WTC11 (cell line): Measurements from ENCODE around the gene MUC4. TPM values are rescaled to one million over a fixed set of nuclear protein-coding genes. Genes with fewer than 3 reads are reported as not detected.
"Not testable (repeated sequence)": the region's sequence is repeated elsewhere in the genome, so short reads cannot be mapped to it uniquely, and the experiment has no call there.

Experiments used
- ATAC-seq: fragments of 200-7000 bp; cut with Tn5 transposase; 2 replicates; pipeline ENCODE4 v1.10.0; 2021; ENCODE audit warnings: mild to moderate bottlenecking, moderate library complexity
- CTCF ChIA-PET: fragments of 300-600 bp; sonication (Branson Sonifier 250); formaldehyde crosslinking; loops from one replicate; lab custom pipeline; 2021; ENCODE audit warnings: antibody characterized with exemption; lab: Charles Lee
- POLR2A ChIA-PET: fragments of 350-600 bp; sonication (Branson Sonifier 250); formaldehyde crosslinking; loops from one replicate; lab custom pipeline; 2021; ENCODE audit warnings: antibody characterized with exemption; lab: Charles Lee
- DNase-seq: peaks from one replicate; pipeline ENCODE4 v3.0.0; 2021; ENCODE audit warnings: low spot score
- H3K27ac Mint-ChIP-seq: 2 replicates; pipeline ENCODE4 v1.8.0; 2021; ENCODE audit warnings: mixed read lengths
- H3K27me3 Mint-ChIP-seq: 2 replicates; pipeline ENCODE4 v1.8.0; 2021; ENCODE audit warnings: low read depth, mild to moderate bottlenecking, moderate library complexity, mixed read lengths
- H3K36me3 Mint-ChIP-seq: 2 replicates; pipeline ENCODE4 v1.8.0; 2021; ENCODE audit warnings: mixed read lengths
- H3K4me1 Mint-ChIP-seq: 2 replicates; pipeline ENCODE4 v1.8.0; 2022; ENCODE audit warnings: mixed read lengths
- H3K4me3 Mint-ChIP-seq: 2 replicates; pipeline ENCODE4 v1.8.0; 2021; ENCODE audit warnings: mild to moderate bottlenecking, moderate library complexity, mixed read lengths
- H3K9me3 Mint-ChIP-seq: 2 replicates; pipeline ENCODE4 v1.8.0; 2021; ENCODE audit warnings: mixed read lengths
- CBFB ChIP-seq: sonication (generic); formaldehyde crosslinking; IDR thresholded peaks from 2 replicates; pipeline ENCODE4 v1.8.1; 2022; ENCODE audit warnings: mild to moderate bottlenecking, low read depth, missing genetic modification reagents
- ETV6 ChIP-seq: sonication (generic); formaldehyde crosslinking; IDR thresholded peaks from 2 replicates; pipeline ENCODE4 v1.8.1; 2022; ENCODE audit warnings: mild to moderate bottlenecking, missing genetic modification reagents
- MYBL2 ChIP-seq: sonication (generic); formaldehyde crosslinking; IDR thresholded peaks from 2 replicates; pipeline ENCODE4 v1.8.1; 2023; ENCODE audit warnings: mild to moderate bottlenecking, moderate library complexity, missing genetic modification reagents
- NR2C2 ChIP-seq: sonication (generic); formaldehyde crosslinking; IDR thresholded peaks from 2 replicates; pipeline ENCODE4 v1.8.0; 2022; ENCODE audit warnings: mild to moderate bottlenecking, missing genetic modification reagents
- SMAD4 ChIP-seq: sonication (generic); formaldehyde crosslinking; IDR thresholded peaks from 2 replicates; pipeline ENCODE4 v1.8.0; 2022; ENCODE audit warnings: mild to moderate bottlenecking, missing genetic modification reagents
- TEAD1 ChIP-seq: sonication (generic); formaldehyde crosslinking; IDR thresholded peaks from 2 replicates; pipeline ENCODE4 v1.8.0; 2022; ENCODE audit warnings: mild to moderate bottlenecking, missing genetic modification reagents
- TEAD4 ChIP-seq: sonication (generic); formaldehyde crosslinking; IDR thresholded peaks from 2 replicates; pipeline ENCODE4 v1.8.0; 2022; ENCODE audit warnings: mild to moderate bottlenecking, missing genetic modification reagents
- ZBTB21 ChIP-seq: sonication (generic); formaldehyde crosslinking; IDR thresholded peaks from 2 replicates; pipeline ENCODE4 v1.8.1; 2023; ENCODE audit warnings: mild to moderate bottlenecking, missing genetic modification reagents, borderline replicate concordance
- ZNF138 ChIP-seq: sonication (generic); formaldehyde crosslinking; conservative IDR thresholded peaks from 2 replicates; pipeline ENCODE4 v1.8.1; 2022; ENCODE audit warnings: mild to moderate bottlenecking, moderate library complexity, missing genetic modification reagents
- ZNF232 ChIP-seq: sonication (generic); formaldehyde crosslinking; IDR thresholded peaks from 2 replicates; pipeline ENCODE4 v1.8.0; 2022; ENCODE audit warnings: mild to moderate bottlenecking, missing genetic modification reagents
- ZNF396 ChIP-seq: fragments of 250-450 bp; sonication (Bioruptor Pico); IDR thresholded peaks from 2 replicates; pipeline ENCODE4 v1.8.0; 2021; ENCODE audit warnings: mild to moderate bottlenecking, moderate library complexity, borderline replicate concordance
- ZNF423 ChIP-seq: fragments of 250-450 bp; sonication (Bioruptor Pico); IDR thresholded peaks from 2 replicates; pipeline ENCODE4 v2.1.2; 2022; ENCODE audit warnings: mild to moderate bottlenecking, moderate library complexity
- total RNA-seq: library from RNA; stranded (reverse); gene quantifications from 3 replicates; pipeline ENCODE4 v1.2.3, GENCODE V29; 2021
- TF ChIP-seq, protein P1 (sequence below): sonication (generic); formaldehyde crosslinking; IDR thresholded peaks from 2 replicates; pipeline ENCODE4 v1.8.1; 2022; ENCODE audit warnings: mild to moderate bottlenecking, moderate library complexity, missing genetic modification reagents
- TF ChIP-seq, protein P2 (sequence below): fragments of 250-450 bp; sonication (Bioruptor Pico); IDR thresholded peaks from 2 replicates; pipeline ENCODE4 v1.8.0; 2021; ENCODE audit warnings: mild to moderate bottlenecking
- TF ChIP-seq, protein P3 (sequence below): sonication (generic); formaldehyde crosslinking; IDR thresholded peaks from 2 replicates; pipeline ENCODE4 v1.8.1; 2022; ENCODE audit warnings: mild to moderate bottlenecking, missing genetic modification reagents, moderate library complexity, borderline replicate concordance
- TF ChIP-seq, protein P4 (sequence below): sonication (generic); formaldehyde crosslinking; IDR thresholded peaks from 2 replicates; pipeline ENCODE4 v1.8.0; 2022; ENCODE audit warnings: mild to moderate bottlenecking, missing genetic modification reagents
- TF ChIP-seq, protein P5 (sequence below): fragments of 200-600 bp; IDR thresholded peaks from 2 replicates; pipeline ENCODE4 v1.8.0; 2022; ENCODE audit warnings: antibody characterized with exemption
- TF ChIP-seq, protein P6 (sequence below): sonication (generic); formaldehyde crosslinking; IDR thresholded peaks from 2 replicates; pipeline ENCODE4 v1.8.0; 2022; ENCODE audit warnings: mild to moderate bottlenecking, missing genetic modification reagents
- TF ChIP-seq, protein P7 (sequence below): fragments of 250-450 bp; sonication (Bioruptor Pico); IDR thresholded peaks from 2 replicates; pipeline ENCODE4 v1.9.0; 2021; ENCODE audit warnings: mild to moderate bottlenecking

Gene MUC4
- total RNA-seq, 1 experiment from 2014 or later, result 2.1 TPM

DNA sequence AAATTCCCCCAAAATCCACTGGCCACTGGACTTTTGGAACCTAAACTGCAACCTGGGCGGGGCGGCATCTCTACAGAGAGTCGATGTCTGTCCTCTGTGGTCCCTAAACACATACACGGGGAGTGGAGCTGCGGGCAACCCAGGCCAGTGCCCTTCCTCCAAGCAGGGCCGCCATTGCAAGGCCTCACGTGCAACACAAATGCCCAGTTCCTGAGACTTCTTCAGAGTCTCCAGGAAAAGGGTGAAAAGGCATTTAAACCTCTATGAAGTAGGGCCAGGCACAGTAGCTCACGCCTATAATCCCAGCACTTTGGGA lies 4.9 kb downstream of the MUC4 start (continued):
- TF ChIP-seq TEAD4 (CRISPR knock-in tag), result no peak

DNA sequence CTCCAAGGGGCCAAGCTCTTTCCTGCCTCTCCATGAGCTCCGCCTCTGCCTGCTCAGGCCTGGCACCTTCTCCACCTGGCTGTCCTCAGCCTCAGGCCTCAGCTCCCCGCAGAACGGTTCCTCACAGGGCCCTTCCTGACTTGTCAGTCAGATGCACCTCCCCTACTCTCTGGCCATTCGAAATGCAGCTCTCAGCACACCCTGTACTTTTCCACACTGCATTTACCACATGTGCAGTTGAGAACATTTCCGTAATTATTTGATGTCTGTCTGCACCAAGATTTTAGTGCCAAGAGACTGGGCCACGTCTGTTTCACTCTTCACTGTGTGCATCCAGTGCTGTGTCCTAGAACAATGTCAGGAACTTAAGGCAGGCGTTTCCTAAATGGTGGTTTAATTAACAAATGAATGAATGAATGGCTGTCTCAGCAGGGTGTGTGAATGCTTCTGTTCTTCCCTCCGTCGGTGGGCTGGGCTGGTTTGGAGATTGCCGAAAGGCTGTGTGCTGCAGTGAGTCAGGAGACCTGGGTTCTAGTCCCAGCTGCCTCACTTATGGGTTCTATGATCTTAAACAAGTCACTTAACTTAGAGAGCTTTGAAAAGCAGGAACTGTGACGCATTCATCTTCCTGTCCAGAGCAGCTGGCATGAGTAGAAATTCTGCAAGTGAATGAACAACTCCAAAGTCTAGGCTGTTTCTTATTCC lies 5.4 kb downstream of the MUC4 start:
- POLR2A ChIA-PET, result interaction anchor here (0.5 kb wide), 1 partner anchor 1147 kb away, joined by 4 read pairs; no protein-coding TSS in a partner anchor
- CTCF ChIA-PET, result interaction anchor here (0.6 to 2.6 kb wide), 8 partner anchors 12 to 88 kb away, joined by 3 to 12 read pairs (median 3); no protein-coding TSS in a partner anchor
- H3K27me3 Mint-ChIP-seq, result peaks cover 4% of the 10 kb centered on the region
- DNase-seq, result peak; percentile 73
- TF ChIP-seq, protein P1, sequence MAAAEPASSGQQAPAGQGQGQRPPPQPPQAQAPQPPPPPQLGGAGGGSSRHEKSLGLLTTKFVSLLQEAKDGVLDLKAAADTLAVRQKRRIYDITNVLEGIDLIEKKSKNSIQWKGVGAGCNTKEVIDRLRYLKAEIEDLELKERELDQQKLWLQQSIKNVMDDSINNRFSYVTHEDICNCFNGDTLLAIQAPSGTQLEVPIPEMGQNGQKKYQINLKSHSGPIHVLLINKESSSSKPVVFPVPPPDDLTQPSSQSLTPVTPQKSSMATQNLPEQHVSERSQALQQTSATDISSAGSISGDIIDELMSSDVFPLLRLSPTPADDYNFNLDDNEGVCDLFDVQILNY (CRISPR knock-in tag), result no peak
- TF ChIP-seq TEAD1 (CRISPR knock-in tag), result peak; percentile 92; the same call in 1 of the 2 replicates
- TF ChIP-seq, protein P2, sequence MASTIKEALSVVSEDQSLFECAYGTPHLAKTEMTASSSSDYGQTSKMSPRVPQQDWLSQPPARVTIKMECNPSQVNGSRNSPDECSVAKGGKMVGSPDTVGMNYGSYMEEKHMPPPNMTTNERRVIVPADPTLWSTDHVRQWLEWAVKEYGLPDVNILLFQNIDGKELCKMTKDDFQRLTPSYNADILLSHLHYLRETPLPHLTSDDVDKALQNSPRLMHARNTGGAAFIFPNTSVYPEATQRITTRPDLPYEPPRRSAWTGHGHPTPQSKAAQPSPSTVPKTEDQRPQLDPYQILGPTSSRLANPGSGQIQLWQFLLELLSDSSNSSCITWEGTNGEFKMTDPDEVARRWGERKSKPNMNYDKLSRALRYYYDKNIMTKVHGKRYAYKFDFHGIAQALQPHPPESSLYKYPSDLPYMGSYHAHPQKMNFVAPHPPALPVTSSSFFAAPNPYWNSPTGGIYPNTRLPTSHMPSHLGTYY (CRISPR knock-in tag), result 0 out of 2 replicates have a peak, but pooled peaks have one; percentile 69
- TF ChIP-seq, protein P3, sequence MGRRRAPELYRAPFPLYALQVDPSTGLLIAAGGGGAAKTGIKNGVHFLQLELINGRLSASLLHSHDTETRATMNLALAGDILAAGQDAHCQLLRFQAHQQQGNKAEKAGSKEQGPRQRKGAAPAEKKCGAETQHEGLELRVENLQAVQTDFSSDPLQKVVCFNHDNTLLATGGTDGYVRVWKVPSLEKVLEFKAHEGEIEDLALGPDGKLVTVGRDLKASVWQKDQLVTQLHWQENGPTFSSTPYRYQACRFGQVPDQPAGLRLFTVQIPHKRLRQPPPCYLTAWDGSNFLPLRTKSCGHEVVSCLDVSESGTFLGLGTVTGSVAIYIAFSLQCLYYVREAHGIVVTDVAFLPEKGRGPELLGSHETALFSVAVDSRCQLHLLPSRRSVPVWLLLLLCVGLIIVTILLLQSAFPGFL (CRISPR knock-in tag), result no peak
- TF ChIP-seq, protein P4, sequence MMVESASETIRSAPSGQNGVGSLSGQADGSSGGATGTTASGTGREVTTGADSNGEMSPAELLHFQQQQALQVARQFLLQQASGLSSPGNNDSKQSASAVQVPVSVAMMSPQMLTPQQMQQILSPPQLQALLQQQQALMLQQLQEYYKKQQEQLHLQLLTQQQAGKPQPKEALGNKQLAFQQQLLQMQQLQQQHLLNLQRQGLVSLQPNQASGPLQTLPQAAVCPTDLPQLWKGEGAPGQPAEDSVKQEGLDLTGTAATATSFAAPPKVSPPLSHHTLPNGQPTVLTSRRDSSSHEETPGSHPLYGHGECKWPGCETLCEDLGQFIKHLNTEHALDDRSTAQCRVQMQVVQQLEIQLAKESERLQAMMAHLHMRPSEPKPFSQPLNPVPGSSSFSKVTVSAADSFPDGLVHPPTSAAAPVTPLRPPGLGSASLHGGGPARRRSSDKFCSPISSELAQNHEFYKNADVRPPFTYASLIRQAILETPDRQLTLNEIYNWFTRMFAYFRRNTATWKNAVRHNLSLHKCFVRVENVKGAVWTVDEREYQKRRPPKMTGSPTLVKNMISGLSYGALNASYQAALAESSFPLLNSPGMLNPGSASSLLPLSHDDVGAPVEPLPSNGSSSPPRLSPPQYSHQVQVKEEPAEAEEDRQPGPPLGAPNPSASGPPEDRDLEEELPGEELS (CRISPR knock-in tag), result peak; percentile 60; the same call in 1 of the 2 replicates
- TF ChIP-seq, protein P5, sequence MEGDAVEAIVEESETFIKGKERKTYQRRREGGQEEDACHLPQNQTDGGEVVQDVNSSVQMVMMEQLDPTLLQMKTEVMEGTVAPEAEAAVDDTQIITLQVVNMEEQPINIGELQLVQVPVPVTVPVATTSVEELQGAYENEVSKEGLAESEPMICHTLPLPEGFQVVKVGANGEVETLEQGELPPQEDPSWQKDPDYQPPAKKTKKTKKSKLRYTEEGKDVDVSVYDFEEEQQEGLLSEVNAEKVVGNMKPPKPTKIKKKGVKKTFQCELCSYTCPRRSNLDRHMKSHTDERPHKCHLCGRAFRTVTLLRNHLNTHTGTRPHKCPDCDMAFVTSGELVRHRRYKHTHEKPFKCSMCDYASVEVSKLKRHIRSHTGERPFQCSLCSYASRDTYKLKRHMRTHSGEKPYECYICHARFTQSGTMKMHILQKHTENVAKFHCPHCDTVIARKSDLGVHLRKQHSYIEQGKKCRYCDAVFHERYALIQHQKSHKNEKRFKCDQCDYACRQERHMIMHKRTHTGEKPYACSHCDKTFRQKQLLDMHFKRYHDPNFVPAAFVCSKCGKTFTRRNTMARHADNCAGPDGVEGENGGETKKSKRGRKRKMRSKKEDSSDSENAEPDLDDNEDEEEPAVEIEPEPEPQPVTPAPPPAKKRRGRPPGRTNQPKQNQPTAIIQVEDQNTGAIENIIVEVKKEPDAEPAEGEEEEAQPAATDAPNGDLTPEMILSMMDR, result no peak
- TF ChIP-seq NR2C2, result no peak
- no peak for TF ChIP-seq MYBL2
- no peak for TF ChIP-seq ZNF232 (CRISPR knock-in tag)
- 0 out of 2 replicates have a peak, but pooled peaks have one; percentile 34 for TF ChIP-seq ZBTB21 (CRISPR knock-in tag)
- TF ChIP-seq ZNF138 (CRISPR knock-in tag), result 0 out of 2 replicates have a peak, but pooled peaks have one; percentile 32
- TF ChIP-seq TEAD4 (CRISPR knock-in tag), result no peak
- no peak for TF ChIP-seq SMAD4 (CRISPR knock-in tag)
- TF ChIP-seq ETV6 (CRISPR knock-in tag), result peak; percentile 77
- TF ChIP-seq ZNF396 (CRISPR knock-in tag), result no peak
- TF ChIP-seq CBFB (CRISPR knock-in tag), result peak; percentile 20; the same call in 1 of the 2 replicates
- TF ChIP-seq, protein P6, sequence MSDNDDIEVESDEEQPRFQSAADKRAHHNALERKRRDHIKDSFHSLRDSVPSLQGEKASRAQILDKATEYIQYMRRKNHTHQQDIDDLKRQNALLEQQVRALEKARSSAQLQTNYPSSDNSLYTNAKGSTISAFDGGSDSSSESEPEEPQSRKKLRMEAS, result peak; percentile 69; the same call in 1 of the 2 replicates
- TF ChIP-seq, protein P7, sequence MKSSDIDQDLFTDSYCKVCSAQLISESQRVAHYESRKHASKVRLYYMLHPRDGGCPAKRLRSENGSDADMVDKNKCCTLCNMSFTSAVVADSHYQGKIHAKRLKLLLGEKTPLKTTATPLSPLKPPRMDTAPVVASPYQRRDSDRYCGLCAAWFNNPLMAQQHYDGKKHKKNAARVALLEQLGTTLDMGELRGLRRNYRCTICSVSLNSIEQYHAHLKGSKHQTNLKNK, result peak; percentile 94
- peak; percentile 30; the same call in 1 of the 2 replicates for TF ChIP-seq ZNF423
- H3K36me3 Mint-ChIP-seq, result no peaks in the 10 kb centered on the region
- peak overlapping the region; percentile 98 for H3K27ac Mint-ChIP-seq
- peaks cover 84% of the 10 kb centered on the region for H3K4me1 Mint-ChIP-seq
- peak; percentile 77 for ATAC-seq
- H3K4me3 Mint-ChIP-seq, result peak overlapping the region; percentile 39
- no peaks in the 10 kb centered on the region for H3K9me3 Mint-ChIP-seq

DNA sequence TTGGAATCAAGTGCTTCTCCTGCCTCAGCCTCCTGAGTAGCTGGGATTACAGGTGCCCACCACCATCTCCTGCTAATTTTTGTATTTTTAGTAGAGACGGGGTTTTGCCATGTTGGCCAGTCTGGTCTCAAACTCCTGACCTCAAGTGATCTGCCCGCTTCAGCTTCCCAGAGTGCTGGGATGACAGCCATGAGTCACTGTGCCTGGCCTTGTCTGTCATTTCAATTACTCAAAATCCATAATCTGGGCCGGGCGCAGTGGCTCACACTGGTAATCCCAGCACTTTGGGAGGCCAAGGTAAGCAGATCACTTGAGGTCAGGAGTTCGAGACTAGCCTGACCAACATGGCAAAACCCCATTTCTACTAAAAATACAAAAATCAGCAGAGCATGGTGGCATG lies 6.1 kb downstream of the MUC4 start:
- CTCF ChIA-PET, result interaction anchor here (0.7 to 2.6 kb wide), 7 partner anchors 11 to 89 kb away, joined by 3 to 12 read pairs (median 3); no protein-coding TSS in a partner anchor
- POLR2A ChIA-PET, result interaction anchor here (0.5 kb wide), 2 partner anchors 17 to 1146 kb away, joined by 4 to 8 read pairs; no protein-coding TSS in a partner anchor
- H3K27ac Mint-ChIP-seq, result peak overlapping the region; percentile 82; the same call in 1 of the 2 replicates

More for the DNA sequence above, 6.1 kb downstream of the MUC4 start:
- peaks cover 84% of the 10 kb centered on the region for H3K4me1 Mint-ChIP-seq
- not testable (repeated sequence) for H3K9me3 Mint-ChIP-seq, DNase-seq, H3K36me3 Mint-ChIP-seq, ATAC-seq, H3K4me3 Mint-ChIP-seq, H3K27me3 Mint-ChIP-seq
